NCI-H524 treated with DMSO at 0.1 percent for 48 hours (cell line): ENCODE results near the gene WDR35.

Source experiments
- DNase-seq: peaks from one replicate; lab custom pipeline; 2025; lab: John Stamatoyannopoulos, UW

Gene WDR35

GRCh38 chr2:19989667-19990415 is at the start of gene WDR35:
WDR35 (minus strand) TSS chr2:19990105; CDS start chr2:19990015, 90 bp downstream.
- peak; percentile 55 for DNase-seq

GRCh38 chr2:20037660-20038059 is 47.8 kb upstream of the WDR35 start:
- no peak for DNase-seq

- no peak for DNase-seq
Observed at GRCh38 chr2:20035955-20036666, 46.2 kb upstream of the WDR35 start.

GRCh38 chr2:20034821-20035220 is 44.9 kb upstream of the WDR35 start:
- DNase-seq, result no peak

DNA sequence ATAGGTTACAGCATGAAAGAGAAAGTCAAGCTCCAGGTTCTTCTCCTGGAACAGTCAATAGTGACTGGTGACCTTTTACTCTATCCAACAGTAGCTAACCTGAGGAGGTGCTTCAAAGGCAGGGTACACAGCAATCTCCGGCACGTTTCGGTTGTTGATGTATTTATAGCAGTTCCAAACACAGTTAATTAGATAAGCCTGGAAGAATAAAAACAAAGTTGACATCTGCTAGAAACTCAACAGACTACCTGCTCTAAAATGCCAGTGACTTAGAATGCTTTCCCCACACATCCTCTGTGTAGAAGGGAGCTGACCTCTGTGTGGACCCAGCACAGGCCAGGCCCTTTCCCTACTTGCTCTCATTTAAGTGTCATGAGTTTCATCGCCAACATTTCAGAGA is 44.3 kb upstream of the WDR35 start:
- DNase-seq, result no peak

GRCh38 chr2:20033322-20033721 is 43.4 kb upstream of the WDR35 start:
- DNase-seq, result no peak

DNA sequence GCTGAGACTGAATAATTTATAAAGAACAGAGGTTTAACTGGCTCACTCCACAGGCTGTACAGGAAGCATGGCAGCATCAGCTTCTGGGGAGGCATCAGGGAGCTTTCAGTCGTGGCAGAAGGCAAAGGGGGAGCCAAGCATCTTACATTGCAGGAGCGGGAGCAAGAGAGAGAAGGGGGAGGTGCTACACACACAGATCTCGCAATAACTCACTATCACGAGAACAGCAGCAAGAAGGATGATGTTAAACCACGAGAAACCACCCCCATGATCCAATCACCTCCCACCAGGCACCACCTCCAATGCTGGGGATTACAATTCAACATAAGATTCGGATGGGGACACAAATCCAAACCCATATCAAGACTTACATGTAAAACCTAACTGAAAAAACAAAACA is 40.3 kb upstream of the WDR35 start:
- no peak for DNase-seq

GRCh38 chr2:20027705-20028434 is 38.0 kb upstream of the WDR35 start:
- no peak for DNase-seq

DNA sequence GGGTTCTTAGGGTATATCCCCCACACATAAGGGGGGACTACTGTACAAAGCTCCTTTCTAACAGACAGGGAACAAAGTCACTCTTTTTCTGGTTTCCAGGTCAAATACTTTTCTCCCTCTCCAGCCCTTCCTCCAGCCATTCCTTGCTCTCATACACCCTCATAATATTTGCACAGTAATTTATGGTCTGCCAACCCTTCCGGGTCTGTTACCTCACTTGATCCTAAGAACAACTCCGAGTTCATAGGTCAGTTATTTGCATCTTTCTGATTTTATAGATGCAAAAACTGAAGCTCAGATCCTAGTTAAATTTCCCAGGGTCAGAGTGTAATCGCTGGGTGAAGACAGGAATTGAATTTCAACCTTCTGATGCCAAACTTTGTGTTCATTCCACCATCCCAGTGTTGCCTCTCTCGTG is 37.4 kb upstream of the WDR35 start:
- no peak for DNase-seq

DNA sequence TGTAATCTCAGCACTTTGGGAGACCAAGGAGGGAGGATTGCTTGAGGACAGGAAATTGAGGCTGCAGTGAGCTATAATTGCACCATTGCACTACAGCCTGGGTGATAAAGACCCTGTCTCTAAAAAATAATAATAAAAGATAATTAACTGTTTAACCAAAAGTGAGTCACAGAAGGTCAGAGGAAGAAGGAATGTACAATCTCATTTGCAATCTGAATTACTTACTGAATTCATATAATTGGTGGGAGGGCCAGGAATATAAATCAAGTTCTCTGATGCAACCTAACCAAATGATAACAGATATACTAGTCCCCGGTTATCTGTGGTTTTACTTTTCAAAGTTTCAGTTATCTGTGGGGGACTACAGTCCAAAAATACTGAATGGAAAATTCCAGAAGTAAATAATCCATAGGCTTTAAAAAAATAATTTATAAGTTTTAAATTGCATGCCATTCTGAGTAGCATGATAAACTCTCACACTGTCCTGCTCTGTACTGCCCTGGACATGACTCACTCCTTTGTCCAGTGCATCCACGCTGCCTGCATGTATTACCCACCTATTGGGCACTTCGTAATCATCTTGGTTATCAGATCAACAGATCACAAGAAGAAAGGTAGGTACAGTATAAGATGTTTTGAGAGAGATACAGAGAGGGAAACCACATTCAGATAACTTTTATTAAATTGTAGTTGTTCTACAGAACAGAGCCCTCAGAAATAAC is 35.3 kb upstream of the WDR35 start:
- no peak for DNase-seq

DNA sequence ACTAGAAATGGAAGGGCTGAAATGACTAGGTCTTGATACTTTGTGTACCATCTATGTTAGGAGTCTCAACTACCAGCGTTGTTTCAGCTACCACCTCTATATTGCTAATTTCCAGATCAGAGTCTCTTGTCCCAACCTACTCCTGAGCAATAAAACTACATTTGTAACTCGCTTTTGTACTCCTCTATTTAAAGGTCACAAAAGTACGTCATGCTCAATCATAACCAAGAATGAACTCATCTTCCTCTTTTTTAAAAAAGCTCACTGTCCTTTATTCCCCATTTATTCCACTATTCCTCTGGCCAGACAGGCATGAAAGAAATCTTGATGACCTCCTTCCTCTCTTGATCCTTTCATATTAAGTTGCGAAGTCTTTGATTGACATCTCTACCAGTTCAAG is 33.8 kb upstream of the WDR35 start:
- DNase-seq, result no peak

- no peak for DNase-seq
Observed at GRCh38 chr2:20021405-20022009, 31.6 kb upstream of the WDR35 start.

GRCh38 chr2:20019747-20020146 is 29.8 kb upstream of the WDR35 start:
- DNase-seq, result no peak

DNA sequence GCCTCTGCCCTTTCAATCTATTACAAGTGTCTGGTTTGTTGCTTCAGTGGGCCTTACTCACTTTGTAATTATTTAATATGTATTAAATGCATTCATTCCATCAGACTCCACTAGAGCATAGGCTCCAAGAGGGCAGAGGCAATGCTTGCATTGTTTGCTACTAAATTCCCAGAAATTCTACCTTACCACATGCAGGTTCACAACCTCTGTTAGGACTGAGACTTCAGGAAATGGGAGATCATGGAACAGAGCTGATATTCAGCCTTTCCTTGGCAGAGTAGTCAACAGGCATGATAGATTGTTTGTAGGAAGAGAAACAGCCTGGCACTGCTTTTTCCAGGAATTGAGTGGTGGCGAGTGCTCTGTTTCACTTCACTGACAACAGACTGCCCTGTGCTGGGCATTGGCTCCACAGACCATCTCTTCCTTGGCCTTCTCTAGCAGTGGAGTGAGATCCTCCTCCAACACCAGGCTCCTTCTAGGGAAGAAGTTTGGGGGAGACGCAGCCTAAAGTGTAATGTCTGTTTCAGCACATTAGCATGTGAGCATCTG is 28.8 kb upstream of the WDR35 start:
- DNase-seq, result no peak

DNA sequence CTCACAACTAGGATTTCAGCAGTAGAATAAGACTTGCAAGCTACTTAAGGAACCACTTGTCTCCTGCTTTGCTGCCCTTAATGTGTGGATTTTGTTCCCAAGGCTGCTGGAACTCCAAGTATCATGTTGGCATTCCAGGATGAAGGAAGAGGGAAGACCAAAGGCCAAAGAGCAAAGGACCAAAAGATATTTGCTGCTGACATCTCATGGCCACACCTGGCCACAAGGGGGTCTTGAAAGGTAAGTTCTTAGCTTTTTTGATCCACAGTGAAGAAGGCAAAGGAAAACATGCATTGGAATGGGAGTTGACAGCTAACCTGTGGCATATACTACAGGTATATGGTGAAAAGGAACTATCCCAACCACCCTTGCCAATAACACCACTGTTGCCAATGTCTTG is 26.4 kb upstream of the WDR35 start:
- no peak for DNase-seq

DNA sequence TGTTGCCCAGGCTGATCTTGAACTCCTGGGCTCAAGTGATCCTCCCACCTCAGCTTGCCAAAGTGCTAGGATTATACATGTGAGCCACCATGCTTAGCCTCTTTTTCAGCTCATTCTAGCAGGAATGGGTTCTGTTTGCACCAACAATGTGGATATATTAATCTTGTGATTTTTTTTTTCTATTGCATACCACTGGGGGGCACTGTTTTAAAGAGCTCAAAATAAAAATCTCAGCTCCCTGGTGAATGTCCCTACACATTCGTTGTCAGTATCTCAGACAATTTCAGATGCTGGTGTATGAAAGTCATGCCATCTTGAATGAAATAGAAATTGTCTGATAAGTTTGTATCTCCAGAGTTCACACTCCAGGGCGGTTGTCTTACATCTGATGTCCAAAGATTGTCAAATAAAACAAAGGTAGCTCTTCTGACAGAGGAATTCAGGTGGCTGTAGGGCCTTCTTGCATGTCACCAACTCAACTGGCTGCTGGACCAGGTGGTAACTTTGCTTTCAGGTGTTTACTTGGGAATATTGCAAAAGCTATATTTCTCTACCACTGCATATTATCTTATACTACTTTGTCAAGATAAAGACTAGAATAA is 25.7 kb upstream of the WDR35 start:
- DNase-seq, result no peak

DNA sequence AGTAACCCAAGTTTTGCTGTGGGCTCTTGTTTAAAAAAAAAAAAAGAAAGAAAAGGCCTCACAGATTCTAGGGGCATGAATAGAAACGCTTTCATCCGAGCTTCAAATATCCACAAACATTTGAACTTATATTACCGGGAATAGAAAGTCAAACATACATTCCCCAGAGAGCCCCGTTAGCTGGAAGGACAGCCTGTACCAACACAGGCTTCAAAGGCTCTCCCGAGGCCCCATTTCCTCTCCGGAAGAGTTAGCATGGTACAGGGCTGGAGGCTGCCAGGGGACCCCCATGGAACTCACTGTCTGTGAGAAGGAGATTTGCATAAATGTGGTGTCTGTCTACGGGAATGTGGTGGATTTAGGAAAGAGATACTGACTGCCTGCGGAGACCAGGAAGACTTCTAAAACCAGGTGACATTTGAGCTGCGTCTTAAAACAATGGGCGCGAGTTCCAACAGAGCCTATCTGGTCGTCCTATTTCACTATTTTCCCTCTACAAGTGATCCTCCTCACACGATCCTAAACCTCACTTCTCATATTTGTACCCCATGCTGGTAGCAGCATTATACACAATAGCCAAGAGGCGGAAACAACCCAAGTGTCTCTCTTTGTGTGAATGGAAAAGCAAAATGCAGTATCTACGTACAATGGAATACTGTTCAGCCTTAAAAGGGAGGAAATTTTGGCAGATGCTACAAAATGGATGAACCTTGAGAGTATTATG is 23.4 kb upstream of the WDR35 start:
- DNase-seq, result no peak

DNA sequence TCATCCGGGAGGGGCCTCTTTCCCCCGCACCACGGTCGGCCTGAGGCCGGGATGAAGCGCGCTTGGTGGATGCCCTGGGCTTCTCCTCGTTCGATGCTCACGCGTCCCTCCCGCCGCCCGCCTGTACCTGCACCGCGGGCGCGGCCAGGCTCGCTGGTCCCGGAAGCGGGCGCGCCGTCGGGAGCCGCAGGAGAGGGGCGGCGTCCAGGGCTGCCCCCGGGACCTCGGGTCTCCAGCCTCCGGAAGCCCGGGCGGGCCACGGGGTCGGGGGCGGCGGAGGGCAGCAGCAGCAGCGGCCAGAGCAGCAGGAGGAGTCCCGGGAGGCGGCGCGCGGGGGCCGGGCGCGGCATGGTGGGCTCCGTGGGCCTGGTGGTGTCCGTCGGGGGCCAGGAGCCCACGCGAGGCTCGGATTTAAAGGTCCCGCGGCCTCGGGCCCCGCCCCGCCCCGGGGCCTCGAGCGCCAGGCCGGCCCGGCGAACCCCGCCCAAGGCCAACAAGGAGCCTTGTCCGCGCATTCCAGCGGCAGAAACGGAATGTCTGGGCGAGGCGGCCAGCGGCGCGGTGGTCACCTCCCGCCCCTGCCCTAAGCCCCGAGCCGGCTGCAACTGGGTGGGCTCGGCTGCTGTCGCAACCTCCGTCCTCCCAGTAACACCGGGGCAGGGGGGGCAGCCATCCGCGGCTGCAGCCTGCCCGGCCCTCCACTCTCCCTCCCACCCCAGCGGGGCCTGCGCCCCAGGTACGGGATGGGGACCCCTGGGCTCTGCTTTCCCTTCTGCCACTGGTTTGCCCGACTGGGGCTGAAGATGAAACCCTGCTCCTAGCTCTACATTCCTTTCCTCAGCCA is 22.6 kb upstream of the WDR35 start, which contains the start of gene MATN3:
TSS of gene MATN3 (minus strand) at position 387 of the 844 bp plus-strand sequence. CDS start at position 350, 37 bp downstream.
- no peak for DNase-seq

- DNase-seq, result no peak
Observed at GRCh38 chr2:20012032-20012281, 22.1 kb upstream of the WDR35 start.
